Measurements from ENCODE around the gene SORT1.

- TF ChIP-seq CTCF (IDR thresholded peaks at IDR 0.05) (no peak), POLR2AphosphoS5 (IDR thresholded peaks at IDR 0.05) (no peak)
These were observed 17.8 kb downstream of the SORT1 start for GRCh38 chr1:109379907-109380306.

All from upper lobe of left lung (tissue), 4 donors.